ENCODE results near the gene U2SURP.

DNA sequence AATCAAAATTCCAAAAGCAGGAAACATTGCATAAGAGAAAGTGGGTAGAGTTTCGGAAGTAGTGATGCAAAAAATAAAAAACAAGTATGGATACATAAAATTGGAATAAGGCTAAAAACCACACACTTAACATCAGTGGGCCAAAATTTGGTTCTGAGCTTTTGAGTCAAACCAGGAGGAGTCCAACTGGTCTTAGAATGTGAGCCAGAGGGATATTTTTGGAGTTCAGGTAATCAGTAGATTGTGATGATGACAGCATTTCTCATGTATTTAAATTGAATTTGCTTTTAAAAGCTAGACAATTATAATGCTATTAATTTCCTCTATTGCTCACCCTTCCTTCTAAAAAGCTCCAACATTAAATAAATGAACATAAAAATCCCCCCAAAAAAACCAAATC lies 80.0 kb downstream of the U2SURP start:
- TF ChIP-seq, protein P1, sequence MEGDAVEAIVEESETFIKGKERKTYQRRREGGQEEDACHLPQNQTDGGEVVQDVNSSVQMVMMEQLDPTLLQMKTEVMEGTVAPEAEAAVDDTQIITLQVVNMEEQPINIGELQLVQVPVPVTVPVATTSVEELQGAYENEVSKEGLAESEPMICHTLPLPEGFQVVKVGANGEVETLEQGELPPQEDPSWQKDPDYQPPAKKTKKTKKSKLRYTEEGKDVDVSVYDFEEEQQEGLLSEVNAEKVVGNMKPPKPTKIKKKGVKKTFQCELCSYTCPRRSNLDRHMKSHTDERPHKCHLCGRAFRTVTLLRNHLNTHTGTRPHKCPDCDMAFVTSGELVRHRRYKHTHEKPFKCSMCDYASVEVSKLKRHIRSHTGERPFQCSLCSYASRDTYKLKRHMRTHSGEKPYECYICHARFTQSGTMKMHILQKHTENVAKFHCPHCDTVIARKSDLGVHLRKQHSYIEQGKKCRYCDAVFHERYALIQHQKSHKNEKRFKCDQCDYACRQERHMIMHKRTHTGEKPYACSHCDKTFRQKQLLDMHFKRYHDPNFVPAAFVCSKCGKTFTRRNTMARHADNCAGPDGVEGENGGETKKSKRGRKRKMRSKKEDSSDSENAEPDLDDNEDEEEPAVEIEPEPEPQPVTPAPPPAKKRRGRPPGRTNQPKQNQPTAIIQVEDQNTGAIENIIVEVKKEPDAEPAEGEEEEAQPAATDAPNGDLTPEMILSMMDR (IDR thresholded peaks at IDR 0.05): no peak
- TF ChIP-seq POLR2A (IDR thresholded peaks at IDR 0.05) (no peak), EP300 (IDR thresholded peaks at IDR 0.05) (no peak)
